GM12878 (cell line): ENCODE data around the gene YPEL4. TPM values are rescaled to one million over a fixed set of nuclear protein-coding genes. Genes with fewer than 3 reads are reported as not detected.

Source experiments
- ATAC-seq: fragments of 200-7000 bp; cut with Tn5 transposase; 3 replicates; pipeline ENCODE4 v1.9.1; 2020; ENCODE audit warnings: mild to moderate bottlenecking, moderate library complexity
- BruUV-seq: library from RNA; stranded (reverse); fragments of 400-500 nt; replicated peaks from 2 replicates; lab custom pipeline; 2021; lab: Mats Ljungman, UMichigan
- CTCF ChIA-PET: fragments of 300-600 bp; sonication (Branson Sonifier 250); formaldehyde crosslinking; extraction: SDS; loops from one replicate; lab custom pipeline; 2021; ENCODE audit warnings: inconsistent platforms; lab: Yijun Ruan, JAX
- POLR2A ChIA-PET: fragments of 350-600 bp; formaldehyde crosslinking; extraction: SDS; loops from one replicate; lab custom pipeline; 2021; ENCODE audit warnings: inconsistent platforms; lab: Charles Lee
- RAD21 ChIA-PET: fragments of 300-600 bp; sonication (Branson Sonifier 250); formaldehyde crosslinking; loops from one replicate; lab custom pipeline; 2023; ENCODE audit warnings: antibody characterized with exemption; ENCODE audit not compliant: unreplicated experiment; lab: Charles Lee
- SMC1A ChIA-PET: fragments of 300-600 bp; sonication (Branson Sonifier 250); formaldehyde crosslinking; loops from one replicate; lab custom pipeline; 2023; ENCODE audit not compliant: unreplicated experiment, uncharacterized antibody; lab: Charles Lee
- DNase-seq: peaks from one replicate; pipeline ENCODE4 v3.0.0-alpha.2; 2011; ENCODE audit warnings: low read depth, low spot score
- FAIRE-seq: peaks from 3 replicates; lab custom pipeline; 2011; peaks lifted over from hg19 to GRCh38; lab: Jason Lieb, UNC
- H2AFZ ChIP-seq: 2 replicates; pipeline ENCODE4 v1.6.0; 2011; ENCODE audit warnings: low read depth, low read length, control low read depth; ENCODE audit not compliant: control insufficient read depth
- H3K27ac ChIP-seq: 2 replicates; pipeline ENCODE4 v1.5.1; 2011; ENCODE audit warnings: control low read depth; ENCODE audit not compliant: control insufficient read depth, insufficient read depth
- H3K27me3 ChIP-seq, 2 experiments: replicated peaks in 1 of 2; 2 replicates each; pipeline versions ENCODE4 v1.6.0 to v1.6.1; 2011; ENCODE audit warnings: low read length in 1 of 2; ENCODE audit not compliant: control insufficient read depth in 2 of 2, insufficient read depth in 2 of 2
- H3K36me3 ChIP-seq, 2 experiments: 2 replicates each; pipeline ENCODE4 v1.5.1; 2011; ENCODE audit warnings: low read length in 1 of 2; ENCODE audit not compliant: control insufficient read depth in 2 of 2, insufficient read depth in 2 of 2
- H3K4me1 ChIP-seq: 2 replicates; pipeline ENCODE4 v1.6.1; 2011; ENCODE audit warnings: mild to moderate bottlenecking, low read length, moderate library complexity, mixed read lengths; ENCODE audit not compliant: control insufficient read depth, insufficient read depth
- H3K4me2 ChIP-seq: 2 replicates; pipeline ENCODE4 v1.6.0; 2011; ENCODE audit warnings: control low read depth; ENCODE audit not compliant: control insufficient read depth, insufficient read depth
- H3K4me3 ChIP-seq: fragments of 200-600 bp; sonication (generic); 2 replicates; pipeline ENCODE4 v1.5.1; 2016
- H3K79me2 ChIP-seq: 2 replicates; pipeline ENCODE4 v1.6.0; 2011; ENCODE audit warnings: low read length; ENCODE audit not compliant: control insufficient read depth, insufficient read depth
- H3K9ac ChIP-seq: 2 replicates; pipeline ENCODE4 v1.8.0; 2011; ENCODE audit warnings: low read length, control low read depth, mixed read lengths; ENCODE audit not compliant: control insufficient read depth, insufficient read depth
- H3K9me3 ChIP-seq: replicated peaks from 3 replicates; pipeline ENCODE4 v1.5.1; 2011; ENCODE audit warnings: mild to moderate bottlenecking, low read length; ENCODE audit not compliant: control insufficient read depth, insufficient read depth
- H4K20me1 ChIP-seq: 2 replicates; pipeline ENCODE4 v1.6.0; 2011; ENCODE audit not compliant: control insufficient read depth, insufficient read depth
- JUNB ChIP-seq: IDR thresholded peaks from 2 replicates; pipeline ENCODE4 v1.6.1; 2016; ENCODE audit warnings: antibody characterized with exemption, mild to moderate bottlenecking
- KDM1A ChIP-seq: fragments of 200-600 bp; sonication (generic); IDR thresholded peaks from 2 replicates; pipeline ENCODE4 v1.6.1; 2016; ENCODE audit warnings: borderline replicate concordance
- NFYA ChIP-seq: IDR thresholded peaks from 2 replicates; pipeline ENCODE4 v1.6.1; 2011; ENCODE audit warnings: low read depth, mild to moderate bottlenecking, low read length, improper control_type of control experiment, borderline replicate concordance
- PAX8 ChIP-seq: fragments of 450-650 bp; IDR thresholded peaks from 2 replicates; pipeline ENCODE4 v1.6.1; 2017; ENCODE audit warnings: mild to moderate bottlenecking, moderate library complexity
- PBX3 ChIP-seq: IDR thresholded peaks from 2 replicates; pipeline ENCODE4 v1.6.1; 2011; ENCODE audit warnings: mild to moderate bottlenecking, low read depth, low read length, moderate library complexity; ENCODE audit not compliant: insufficient replicate concordance
- RAD21 ChIP-seq: IDR thresholded peaks from 2 replicates; pipeline ENCODE4 v1.6.1; 2011; ENCODE audit warnings: mild to moderate bottlenecking, low read depth, low read length, moderate library complexity; ENCODE audit not compliant: insufficient read depth
- SPI1 ChIP-seq: IDR thresholded peaks from 2 replicates; pipeline ENCODE4 v1.6.1; 2011; ENCODE audit warnings: low read depth, mild to moderate bottlenecking, low read length, moderate library complexity, borderline replicate concordance; ENCODE audit not compliant: insufficient read depth
- ZNF384 ChIP-seq: IDR thresholded peaks from 2 replicates; pipeline ENCODE4 v1.6.1; 2012; ENCODE audit warnings: low read depth, mild to moderate bottlenecking, low read length, improper control_type of control experiment, borderline replicate concordance
- WGBS: methylation state at CpG from one replicate; pipeline ENCODE4 v1.1.6; 2016; ENCODE audit warnings: low lambda C conversion rate; ENCODE audit not compliant: insufficient replicate concordance, insufficient coverage; ENCODE audit errors: missing lambda C conversion rate; 5-methylcytosine and 5-hydroxymethylcytosine counted together
- in situ Hi-C: fragments of 300-500 bp; cut with MboI; formaldehyde crosslinking; loops from 9 replicates; pipeline ENCODE4 v1.14.3; 2018; ENCODE audit warnings: mixed read lengths
- intact Hi-C: fragments of 100-400 bp; cut with micrococcal nuclease; formaldehyde crosslinking; loops from one replicate; pipeline ENCODE4 v1.14.2; 2022; ENCODE audit not compliant: unreplicated experiment
- polyA plus RNA-seq, 11 experiments: library from polyadenylated mRNA; depleted of rRNA in 4 of 11; unstranded in 6 of 11; stranded (reverse) in 5 of 11; fragments of >200 nt; fragmentation: Nextera tagmentation in 4 of 11; fragmentation: Illumina TruSeq in 1 of 11; extraction: Ambion mirVana in 4 of 11; extraction: Trizol in 1 of 11; gene quantifications; 1 replicate in 1 of 11; 2 replicates in 10 of 11; pipeline versions ENCODE4 v1.2.1 to v1.2.3, GENCODE V29; 2011 to 2016; ENCODE audit warnings: inconsistent platforms in 2 of 11, missing spikeins in 2 of 11, low read depth in 1 of 11
- total RNA-seq, 4 experiments: library from RNA; depleted of rRNA in 3 of 4; stranded (reverse); fragments of >200 nt in 3 of 4; fragmentation: Illumina TruSeq in 1 of 4; extraction: Trizol in 1 of 4; gene quantifications; 2 replicates each; pipeline versions ENCODE4 v1.2.1 to v1.2.3, GENCODE V29; 2013 to 2021

YPEL4 gene
- total and polyA plus RNA-seq, 10 of the 15 experiments (the other 5 are each of a cell fraction or from before 2014, with no cell fraction given) = 0.07 to 0.50 (median 0.13) TPM; not detected in 5

GRCh38 chr11:57651408-57651807 lies 1.7 kb upstream of the YPEL4 start:
- no peaks in the 10 kb centered on the region for H3K36me3 ChIP-seq
- H3K4me1 ChIP-seq = peaks cover 12% of the 10 kb centered on the region
- no peaks in the 10 kb centered on the region for H3K9me3 ChIP-seq
- in situ Hi-C loops = no loop called here
- ChIA-PET SMC1A (interaction anchor here (1.1 kb wide), 1 partner anchor 10 kb away, joined by 3 read pairs; no protein-coding TSS in a partner anchor), RAD21 (interaction anchor here (1.1 kb wide), 1 partner anchor 149 kb away, joined by 4 read pairs; no protein-coding TSS in a partner anchor), POLR2A (interaction anchor here (0.9 to 1.2 kb wide), 2 partner anchors 11 to 16 kb away, joined by 3 read pairs; no protein-coding TSS in a partner anchor), CTCF (interaction anchor here (0.7 to 1.5 kb wide), 4 partner anchors 10 to 158 kb away, joined by 3 to 4 read pairs (median 4); partner anchors contain the start of gene UBE2L6)
- no peak overlapping the region for H3K27ac ChIP-seq
- WGBS = 73% methylated on average over 7 of the region's 7 CpGs
- intact Hi-C loops = no loop called here
- FAIRE-seq = no peak
- no TSS peak for BruUV-seq
- no peaks in the 10 kb centered on the region for H4K20me1 ChIP-seq
- H3K9ac ChIP-seq = no peak overlapping the region
- H3K4me2 ChIP-seq = no peak overlapping the region
- H3K4me3 ChIP-seq = no peak overlapping the region
- H3K27me3 ChIP-seq = peaks cover 12 to 17% of the 10 kb centered on the region in 2 experiments
- DNase-seq = no peak
- TF ChIP-seq SPI1 (no peak), KDM1A (no peak), ZNF384 (no peak), JUNB (no peak), NFYA (no peak), PAX8 (no peak), PBX3 (no peak), RAD21 (no peak)
- no peak for ATAC-seq
- H3K79me2 ChIP-seq = no peaks in the 10 kb centered on the region
- H2AFZ ChIP-seq = no peak overlapping the region
